Measurements from ENCODE around the gene NDUFA12.

Gene NDUFA12

DNA sequence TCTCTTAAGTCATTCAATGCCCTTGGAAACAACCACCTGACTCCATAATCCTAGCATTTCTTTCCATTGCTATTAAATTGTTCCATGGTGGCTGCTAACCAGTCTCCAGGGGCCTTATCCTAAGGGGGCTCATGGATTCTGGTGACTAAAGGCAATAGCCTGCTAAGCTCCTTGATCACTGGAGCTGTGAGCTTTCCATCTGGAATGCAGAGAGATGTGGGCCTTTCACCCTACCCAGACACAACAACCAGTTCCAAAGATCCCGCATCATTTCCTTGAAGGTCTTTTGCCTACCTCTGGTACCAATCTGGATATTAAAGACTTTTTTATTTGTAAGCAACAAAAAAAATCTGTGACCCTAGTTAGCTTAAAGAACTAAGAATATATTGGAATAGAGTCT, 32.9 kb downstream of the NDUFA12 start:
- H4K20me1 ChIP-seq (ENCODE audit: insufficient read depth) = no peaks in the 10 kb centered on the region
- H3K36me3 ChIP-seq (ENCODE audit: insufficient read depth) = no peaks in the 10 kb centered on the region
- no peak overlapping the region for H3K4me3 ChIP-seq (IDR thresholded peaks at IDR 0.05; ENCODE audit: insufficient read depth, low read depth, low read length)
- H3K9ac ChIP-seq = no peak overlapping the region
- no peak overlapping the region for H3K27ac ChIP-seq
- no peak overlapping the region for H2AFZ ChIP-seq (ENCODE audit: low read depth)
- TF ChIP-seq, protein P1, sequence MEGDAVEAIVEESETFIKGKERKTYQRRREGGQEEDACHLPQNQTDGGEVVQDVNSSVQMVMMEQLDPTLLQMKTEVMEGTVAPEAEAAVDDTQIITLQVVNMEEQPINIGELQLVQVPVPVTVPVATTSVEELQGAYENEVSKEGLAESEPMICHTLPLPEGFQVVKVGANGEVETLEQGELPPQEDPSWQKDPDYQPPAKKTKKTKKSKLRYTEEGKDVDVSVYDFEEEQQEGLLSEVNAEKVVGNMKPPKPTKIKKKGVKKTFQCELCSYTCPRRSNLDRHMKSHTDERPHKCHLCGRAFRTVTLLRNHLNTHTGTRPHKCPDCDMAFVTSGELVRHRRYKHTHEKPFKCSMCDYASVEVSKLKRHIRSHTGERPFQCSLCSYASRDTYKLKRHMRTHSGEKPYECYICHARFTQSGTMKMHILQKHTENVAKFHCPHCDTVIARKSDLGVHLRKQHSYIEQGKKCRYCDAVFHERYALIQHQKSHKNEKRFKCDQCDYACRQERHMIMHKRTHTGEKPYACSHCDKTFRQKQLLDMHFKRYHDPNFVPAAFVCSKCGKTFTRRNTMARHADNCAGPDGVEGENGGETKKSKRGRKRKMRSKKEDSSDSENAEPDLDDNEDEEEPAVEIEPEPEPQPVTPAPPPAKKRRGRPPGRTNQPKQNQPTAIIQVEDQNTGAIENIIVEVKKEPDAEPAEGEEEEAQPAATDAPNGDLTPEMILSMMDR (conservative IDR thresholded peaks at IDR 0.05; ENCODE audit: low read depth, low read length) = no peak
- H3K4me1 ChIP-seq (ENCODE audit: low read depth, poor library complexity, severe bottlenecking) = no peaks in the 10 kb centered on the region
- H3K79me2 ChIP-seq (ENCODE audit: insufficient read depth, low read depth) = peaks cover 5% of the 10 kb centered on the region; the same call in 1 of the 2 replicates
- H3K27me3 ChIP-seq (ENCODE audit: insufficient read depth, low read depth) = no peaks in the 10 kb centered on the region
- no peak overlapping the region for H3K4me2 ChIP-seq

DNA sequence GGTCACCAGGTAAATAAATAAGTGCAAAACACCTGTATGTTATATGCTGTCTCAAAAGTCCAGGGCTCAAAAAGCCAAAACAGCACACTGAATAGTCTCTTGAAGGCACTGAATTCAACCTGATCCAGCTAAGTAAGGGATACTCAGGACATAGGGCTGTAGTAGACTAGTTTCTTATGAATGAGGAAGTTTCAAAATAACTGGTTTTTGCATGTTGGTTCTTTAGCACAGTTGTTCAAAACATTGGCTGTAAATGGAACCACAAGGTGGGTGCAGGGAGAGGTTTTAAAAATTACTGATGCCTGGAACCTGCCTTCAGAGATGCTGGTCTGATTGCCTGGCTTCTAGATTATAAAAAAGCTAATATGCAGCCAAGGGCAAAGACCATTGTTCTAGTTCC, 34.1 kb downstream of the NDUFA12 start:
- H3K4me1 ChIP-seq (ENCODE audit: low read depth, poor library complexity, severe bottlenecking) = no peaks in the 10 kb centered on the region
- no peaks in the 10 kb centered on the region for H4K20me1 ChIP-seq (ENCODE audit: insufficient read depth)
- TF ChIP-seq, protein P1 (conservative IDR thresholded peaks at IDR 0.05; ENCODE audit: low read depth, low read length) = no peak
- H3K4me2 ChIP-seq = no peak overlapping the region
- H3K36me3 ChIP-seq (ENCODE audit: insufficient read depth) = no peaks in the 10 kb centered on the region
- H3K27me3 ChIP-seq (ENCODE audit: insufficient read depth, low read depth) = no peaks in the 10 kb centered on the region
- no peak overlapping the region for H3K9ac ChIP-seq
- H3K79me2 ChIP-seq (ENCODE audit: insufficient read depth, low read depth) = peaks cover 5% of the 10 kb centered on the region; the same call in 1 of the 2 replicates
- H3K4me3 ChIP-seq (IDR thresholded peaks at IDR 0.05; ENCODE audit: insufficient read depth, low read depth, low read length) = no peak overlapping the region
- H3K27ac ChIP-seq = no peak overlapping the region
- no peak overlapping the region for H2AFZ ChIP-seq (ENCODE audit: low read depth)

DNA sequence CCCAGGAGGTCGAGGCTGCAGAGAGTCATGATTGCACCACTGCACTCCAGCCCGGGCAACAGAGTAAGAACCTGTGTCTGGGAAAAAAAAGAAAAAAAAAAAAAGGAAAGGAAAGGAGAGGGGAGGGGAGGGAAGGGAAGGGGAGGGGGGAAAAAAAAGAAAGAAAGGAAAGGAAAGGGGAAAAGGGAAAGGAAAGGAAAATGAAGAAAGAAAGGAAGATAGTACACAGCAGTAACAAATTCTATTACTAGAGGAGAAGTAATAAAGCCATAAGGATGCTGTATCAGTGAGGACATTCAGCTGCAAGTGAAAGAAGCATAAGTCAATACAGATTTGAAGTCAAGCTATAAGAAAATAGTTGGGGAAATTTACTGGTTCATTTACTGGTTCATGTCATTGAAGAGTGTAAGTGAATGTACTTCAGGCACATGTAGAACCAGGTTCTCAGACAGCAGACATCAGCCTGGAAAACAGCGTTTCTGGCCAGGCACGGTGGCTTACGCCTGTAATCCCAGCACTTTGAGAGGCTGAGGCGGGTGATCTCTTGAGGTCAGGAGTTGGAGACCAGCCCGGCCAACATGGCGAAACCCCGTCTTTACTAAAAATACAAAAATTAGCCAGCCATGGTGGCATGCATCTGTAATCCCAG, 37.4 kb downstream of the NDUFA12 start:
- TF ChIP-seq, protein P1 (conservative IDR thresholded peaks at IDR 0.05; ENCODE audit: low read depth, low read length) = no peak
- no peak overlapping the region for H3K4me2 ChIP-seq
- H3K27me3 ChIP-seq (ENCODE audit: insufficient read depth, low read depth) = no peaks in the 10 kb centered on the region
- H3K9ac ChIP-seq = no peak overlapping the region
- H2AFZ ChIP-seq (ENCODE audit: low read depth) = no peak overlapping the region
- no peak overlapping the region for H3K27ac ChIP-seq
- H3K36me3 ChIP-seq (ENCODE audit: insufficient read depth) = no peaks in the 10 kb centered on the region
- H3K4me3 ChIP-seq (IDR thresholded peaks at IDR 0.05; ENCODE audit: insufficient read depth, low read depth, low read length) = no peak overlapping the region
- H3K4me1 ChIP-seq (ENCODE audit: low read depth, poor library complexity, severe bottlenecking) = no peaks in the 10 kb centered on the region
- no peaks in the 10 kb centered on the region for H4K20me1 ChIP-seq (ENCODE audit: insufficient read depth)
- no peaks in the 10 kb centered on the region for H3K79me2 ChIP-seq (ENCODE audit: insufficient read depth, low read depth)

DNA sequence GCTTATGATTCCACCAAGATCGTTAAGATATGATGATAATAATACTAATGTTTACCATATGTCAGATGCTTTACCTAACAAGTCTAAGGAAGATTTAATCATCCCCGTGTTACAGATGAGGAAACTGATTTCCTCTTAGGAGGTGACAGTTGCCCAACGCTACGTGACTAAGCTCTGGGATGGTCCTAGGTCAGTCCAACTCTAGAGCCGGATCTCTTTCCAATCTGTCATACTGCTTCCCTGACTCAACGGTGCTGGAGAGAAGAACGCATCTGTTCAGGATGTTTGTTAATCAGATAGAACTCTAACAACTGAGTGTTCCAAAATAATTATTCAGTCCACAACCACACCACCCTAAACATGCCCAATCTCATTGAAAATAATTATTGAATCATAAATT, 39.8 kb downstream of the NDUFA12 start:
- Histone ChIP-seq H3K27me3 (ENCODE audit: insufficient read depth, low read depth) (no peaks in the 10 kb centered on the region), H2AFZ (ENCODE audit: low read depth) (no peak overlapping the region), H3K36me3 (ENCODE audit: insufficient read depth) (no peaks in the 10 kb centered on the region), H3K27ac (no peak overlapping the region), H3K4me3 (IDR thresholded peaks at IDR 0.05; ENCODE audit: insufficient read depth, low read depth, low read length) (no peak overlapping the region), H3K9ac (no peak overlapping the region), H3K79me2 (ENCODE audit: insufficient read depth, low read depth) (no peaks in the 10 kb centered on the region), H3K4me2 (no peak overlapping the region), H3K4me1 (ENCODE audit: low read depth, poor library complexity, severe bottlenecking) (no peaks in the 10 kb centered on the region), H4K20me1 (ENCODE audit: insufficient read depth) (no peaks in the 10 kb centered on the region)
- TF ChIP-seq, protein P1 (conservative IDR thresholded peaks at IDR 0.05; ENCODE audit: low read depth, low read length) = no peak

Measured in KMS-11 (cell line).